DOHH2 (cell line): ENCODE results near the gene FMC1.

Source experiments
- H3F3A ChIP-seq: fragments of 200-600 bp; sonication (generic), shearing (Covaris generic); 2 replicates; pipeline ENCODE4 v1.6.0; 2016; ENCODE audit warnings: antibody characterized with exemption, mild to moderate bottlenecking; ENCODE audit not compliant: control insufficient read depth, insufficient read depth
- H3K27ac ChIP-seq: fragments of 200-600 bp; sonication (generic); 2 replicates; pipeline ENCODE4 v1.5.1; 2014; ENCODE audit warnings: low read depth, mild to moderate bottlenecking, low read length, moderate library complexity
- H3K27me3 ChIP-seq: fragments of 200-600 bp; sonication (generic); 2 replicates; pipeline ENCODE4 v1.6.1; 2014; ENCODE audit warnings: mild to moderate bottlenecking, low read length, mixed read lengths; ENCODE audit not compliant: control insufficient read depth
- H3K36me3 ChIP-seq: fragments of 200-600 bp; sonication (generic); 2 replicates; pipeline ENCODE4 v1.6.1; 2014; ENCODE audit warnings: mild to moderate bottlenecking, low read length, moderate library complexity, mixed read lengths; ENCODE audit not compliant: control insufficient read depth
- H3K4me1 ChIP-seq: fragments of 200-600 bp; sonication (generic); 2 replicates; pipeline ENCODE4 v1.6.1; 2014; ENCODE audit warnings: mild to moderate bottlenecking, low read length, mixed read lengths; ENCODE audit not compliant: control insufficient read depth
- H3K4me2 ChIP-seq: fragments of 200-600 bp; sonication (generic); 2 replicates; pipeline ENCODE4 v1.6.0; 2014; ENCODE audit warnings: mild to moderate bottlenecking, low read length, moderate library complexity
- H3K4me3 ChIP-seq: fragments of 200-600 bp; sonication (generic); 2 replicates; pipeline ENCODE4 v1.5.1; 2014; ENCODE audit warnings: mild to moderate bottlenecking, low read length, mixed read lengths
- H3K79me2 ChIP-seq: fragments of 200-600 bp; sonication (generic); 2 replicates; pipeline ENCODE4 v1.6.1; 2014; ENCODE audit warnings: mild to moderate bottlenecking, low read length, mixed read lengths; ENCODE audit not compliant: control insufficient read depth
- H3K9me2 ChIP-seq: fragments of 200-600 bp; sonication (generic); replicated peaks from 2 replicates; pipeline ENCODE4 v1.6.1; 2014; ENCODE audit warnings: mild to moderate bottlenecking, low read length, mixed read lengths; ENCODE audit not compliant: control insufficient read depth
- H3K9me3 ChIP-seq: fragments of 200-600 bp; sonication (generic); 2 replicates; pipeline ENCODE4 v1.6.1; 2014; ENCODE audit warnings: antibody characterized with exemption, low read length, mixed read lengths; ENCODE audit not compliant: control insufficient read depth, insufficient read depth
- H4K20me1 ChIP-seq: fragments of 200-600 bp; sonication (generic); 2 replicates; pipeline ENCODE4 v1.6.0; 2014; ENCODE audit warnings: low read depth, mild to moderate bottlenecking, antibody characterized with exemption, low read length, moderate library complexity; ENCODE audit not compliant: control insufficient read depth, insufficient read depth
- EZH2phosphoT487 ChIP-seq: fragments of 200-600 bp; sonication (generic); IDR thresholded peaks from 2 replicates; pipeline ENCODE4 v1.6.1; 2017; ENCODE audit warnings: borderline replicate concordance, mild to moderate bottlenecking, antibody characterized with exemption, low read length, moderate library complexity, mixed read lengths
- TF ChIP-seq, protein P1 (sequence below): fragments of 200-600 bp; sonication (generic); IDR thresholded peaks from one replicate; pipeline ENCODE4 v1.5.1; 2014; ENCODE audit warnings: antibody characterized with exemption, mild to moderate bottlenecking, low read depth, low read length; ENCODE audit not compliant: poor library complexity, severe bottlenecking

FMC1 gene

GRCh38 chr7:139360210-139360947 lies 19.2 kb downstream of the FMC1 start:
- TF ChIP-seq, protein P1, sequence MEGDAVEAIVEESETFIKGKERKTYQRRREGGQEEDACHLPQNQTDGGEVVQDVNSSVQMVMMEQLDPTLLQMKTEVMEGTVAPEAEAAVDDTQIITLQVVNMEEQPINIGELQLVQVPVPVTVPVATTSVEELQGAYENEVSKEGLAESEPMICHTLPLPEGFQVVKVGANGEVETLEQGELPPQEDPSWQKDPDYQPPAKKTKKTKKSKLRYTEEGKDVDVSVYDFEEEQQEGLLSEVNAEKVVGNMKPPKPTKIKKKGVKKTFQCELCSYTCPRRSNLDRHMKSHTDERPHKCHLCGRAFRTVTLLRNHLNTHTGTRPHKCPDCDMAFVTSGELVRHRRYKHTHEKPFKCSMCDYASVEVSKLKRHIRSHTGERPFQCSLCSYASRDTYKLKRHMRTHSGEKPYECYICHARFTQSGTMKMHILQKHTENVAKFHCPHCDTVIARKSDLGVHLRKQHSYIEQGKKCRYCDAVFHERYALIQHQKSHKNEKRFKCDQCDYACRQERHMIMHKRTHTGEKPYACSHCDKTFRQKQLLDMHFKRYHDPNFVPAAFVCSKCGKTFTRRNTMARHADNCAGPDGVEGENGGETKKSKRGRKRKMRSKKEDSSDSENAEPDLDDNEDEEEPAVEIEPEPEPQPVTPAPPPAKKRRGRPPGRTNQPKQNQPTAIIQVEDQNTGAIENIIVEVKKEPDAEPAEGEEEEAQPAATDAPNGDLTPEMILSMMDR = no peak
- no peak for TF ChIP-seq EZH2phosphoT487
- Histone ChIP-seq H3K27me3 (no peaks in the 10 kb centered on the region), H3K4me3 (peak overlapping the region; percentile 95), H3F3A (peaks cover 24% of the 10 kb centered on the region), H3K4me2 (peak overlapping the region; percentile 77), H3K9me2 (no peaks in the 10 kb centered on the region), H4K20me1 (peaks cover 26% of the 10 kb centered on the region), H3K9me3 (no peaks in the 10 kb centered on the region), H3K79me2 (peaks cover 90% of the 10 kb centered on the region), H3K36me3 (peaks cover 66% of the 10 kb centered on the region), H3K4me1 (peaks cover 52% of the 10 kb centered on the region), H3K27ac (peak overlapping the region; percentile 91)

- Histone ChIP-seq H3K36me3 (peaks cover 66% of the 10 kb centered on the region), H3K9me2 (no peaks in the 10 kb centered on the region), H3K27ac (peak overlapping the region; percentile 91), H3F3A (peaks cover 19% of the 10 kb centered on the region), H3K27me3 (no peaks in the 10 kb centered on the region), H3K4me2 (peak overlapping the region; percentile 77), H3K9me3 (no peaks in the 10 kb centered on the region), H3K79me2 (peaks cover 93% of the 10 kb centered on the region), H3K4me1 (peaks cover 51% of the 10 kb centered on the region), H4K20me1 (peaks cover 32% of the 10 kb centered on the region), H3K4me3 (peak overlapping the region; percentile 95)
- TF ChIP-seq EZH2phosphoT487 = no peak
- TF ChIP-seq, protein P1 = no peak
Observed at GRCh38 chr7:139360948-139361307, 19.8 kb downstream of the FMC1 start.

- peaks cover 38% of the 10 kb centered on the region for H4K20me1 ChIP-seq
- peaks cover 69% of the 10 kb centered on the region for H3K36me3 ChIP-seq
- H3K4me3 ChIP-seq = peak overlapping the region; percentile 95
- peaks cover 50% of the 10 kb centered on the region for H3K4me1 ChIP-seq
- H3K27ac ChIP-seq = peak overlapping the region; percentile 91
- peaks cover 17% of the 10 kb centered on the region for H3F3A ChIP-seq
- H3K79me2 ChIP-seq = peaks cover 97% of the 10 kb centered on the region
- no peaks in the 10 kb centered on the region for H3K9me2 ChIP-seq
- H3K27me3 ChIP-seq = no peaks in the 10 kb centered on the region
- peak overlapping the region; percentile 77 for H3K4me2 ChIP-seq
- no peaks in the 10 kb centered on the region for H3K9me3 ChIP-seq
- TF ChIP-seq, protein P1 = no peak
- TF ChIP-seq EZH2phosphoT487 = no peak
Observed at GRCh38 chr7:139361523-139361922, 20.4 kb downstream of the FMC1 start.
